ENCODE results near the gene SH3BP5L.
"Not testable (repeated sequence)": the region's sequence is repeated elsewhere in the genome, so short reads cannot be mapped to it uniquely, and the experiment has no call there.

The SH3BP5L gene

DNA sequence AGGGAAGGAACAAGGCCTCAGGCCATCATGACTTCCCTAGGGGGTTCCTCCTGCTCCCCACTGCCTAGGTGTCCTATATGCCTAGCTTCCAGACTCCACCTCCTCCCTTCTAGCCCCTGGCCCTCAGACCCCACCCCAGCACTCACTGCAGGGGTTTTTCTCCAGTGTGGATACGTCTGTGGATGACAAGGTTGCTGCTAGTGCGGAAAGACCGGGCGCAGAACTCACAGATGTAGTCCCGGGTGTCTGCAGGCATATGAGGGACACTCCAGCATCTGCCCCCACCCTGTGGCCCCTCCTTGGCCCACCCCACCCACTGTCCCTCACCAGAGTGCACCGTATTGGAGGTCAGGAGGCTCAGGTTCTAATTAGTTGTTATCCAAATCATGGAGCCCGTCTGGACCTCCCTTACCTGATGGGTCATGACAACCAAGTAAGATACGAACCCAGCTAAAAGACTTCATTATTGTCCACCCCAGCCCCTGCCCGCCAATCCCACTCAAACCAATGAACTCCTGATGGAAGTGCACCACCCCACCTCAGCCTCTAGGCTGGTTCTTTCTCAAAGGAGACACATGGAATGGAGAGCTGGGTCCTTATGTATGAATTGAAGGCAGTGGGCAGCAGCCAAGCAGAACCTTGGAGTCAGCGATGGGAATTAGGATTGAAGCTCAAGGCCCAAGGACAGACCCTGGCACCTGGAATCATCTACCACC lies 25.0 kb upstream of the SH3BP5L start:
- DNase-seq: no peak

GRCh38 chr1:248850124-248850523 lies 24.4 kb upstream of the SH3BP5L start:
- DNase-seq: no peak

DNA sequence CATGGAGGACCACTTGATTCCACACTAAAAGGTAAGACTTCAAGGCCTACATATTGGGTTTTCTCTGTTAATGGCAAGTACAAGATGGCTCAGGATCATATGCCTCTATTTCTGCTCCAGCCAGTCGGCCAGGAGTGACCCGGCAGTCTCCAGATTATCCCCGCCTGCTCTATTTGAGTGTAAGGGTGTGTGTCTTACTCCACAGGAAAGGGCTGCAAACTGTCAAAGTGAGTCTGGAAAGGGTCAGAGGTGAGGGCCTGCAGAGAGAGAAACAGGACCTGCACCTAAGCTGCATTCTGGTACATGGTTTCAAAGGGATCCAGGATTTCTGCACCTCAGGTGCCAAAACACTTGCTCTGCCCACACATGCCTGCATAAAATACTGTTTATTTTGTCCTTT lies 23.9 kb upstream of the SH3BP5L start:
- DNase-seq: no peak

- DNase-seq: no peak
Measured at GRCh38 chr1:248849152-248849551, 23.4 kb upstream of the SH3BP5L start.

DNA sequence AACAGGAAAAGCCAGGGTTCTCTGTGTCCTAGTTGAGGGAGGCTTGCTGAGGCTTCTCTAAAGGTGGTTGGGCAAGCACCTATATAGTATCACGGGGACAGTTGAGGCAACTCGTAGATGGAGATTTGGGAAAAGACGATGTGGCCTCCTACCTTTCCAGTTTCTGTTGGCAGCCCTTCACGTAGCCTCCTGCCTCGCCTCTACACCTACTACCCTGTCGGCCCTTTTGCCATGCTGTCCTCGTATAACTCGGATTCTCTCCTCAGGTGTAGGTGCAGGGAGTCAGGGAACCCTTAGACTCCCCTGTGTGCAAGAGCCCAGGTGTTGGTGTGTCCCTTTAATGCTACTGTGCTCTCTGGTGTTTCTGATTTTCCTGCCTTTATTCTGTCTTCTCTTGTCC lies 22.9 kb upstream of the SH3BP5L start:
- DNase-seq: no peak

DNA sequence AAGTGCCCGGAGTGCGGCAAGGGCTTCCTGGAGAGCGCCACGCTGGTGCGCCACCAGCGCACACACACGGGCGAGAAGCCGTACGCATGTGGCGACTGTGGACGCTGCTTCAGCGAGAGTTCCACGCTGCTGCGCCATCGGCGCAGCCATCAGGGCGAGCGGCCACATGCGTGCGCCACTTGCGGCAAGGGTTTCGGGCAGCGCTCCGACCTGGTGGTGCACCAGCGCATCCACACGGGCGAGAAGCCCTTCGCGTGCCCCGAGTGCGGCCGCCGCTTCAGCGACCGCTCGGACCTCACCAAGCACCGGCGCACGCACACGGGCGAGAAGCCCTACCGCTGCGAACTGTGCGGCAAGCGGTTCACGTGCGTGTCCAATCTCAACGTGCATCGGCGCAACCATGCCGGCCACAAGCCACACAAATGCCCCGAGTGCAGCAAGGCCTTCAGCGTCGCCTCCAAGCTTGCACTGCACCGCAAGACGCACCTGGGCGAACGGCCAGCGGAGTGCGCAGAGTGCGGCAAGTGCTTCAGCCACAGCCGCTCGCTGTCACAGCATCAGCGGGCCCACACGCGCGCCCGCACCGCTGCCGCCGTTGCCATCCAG lies 22.3 kb upstream of the SH3BP5L start:
- no peak for DNase-seq

DNA sequence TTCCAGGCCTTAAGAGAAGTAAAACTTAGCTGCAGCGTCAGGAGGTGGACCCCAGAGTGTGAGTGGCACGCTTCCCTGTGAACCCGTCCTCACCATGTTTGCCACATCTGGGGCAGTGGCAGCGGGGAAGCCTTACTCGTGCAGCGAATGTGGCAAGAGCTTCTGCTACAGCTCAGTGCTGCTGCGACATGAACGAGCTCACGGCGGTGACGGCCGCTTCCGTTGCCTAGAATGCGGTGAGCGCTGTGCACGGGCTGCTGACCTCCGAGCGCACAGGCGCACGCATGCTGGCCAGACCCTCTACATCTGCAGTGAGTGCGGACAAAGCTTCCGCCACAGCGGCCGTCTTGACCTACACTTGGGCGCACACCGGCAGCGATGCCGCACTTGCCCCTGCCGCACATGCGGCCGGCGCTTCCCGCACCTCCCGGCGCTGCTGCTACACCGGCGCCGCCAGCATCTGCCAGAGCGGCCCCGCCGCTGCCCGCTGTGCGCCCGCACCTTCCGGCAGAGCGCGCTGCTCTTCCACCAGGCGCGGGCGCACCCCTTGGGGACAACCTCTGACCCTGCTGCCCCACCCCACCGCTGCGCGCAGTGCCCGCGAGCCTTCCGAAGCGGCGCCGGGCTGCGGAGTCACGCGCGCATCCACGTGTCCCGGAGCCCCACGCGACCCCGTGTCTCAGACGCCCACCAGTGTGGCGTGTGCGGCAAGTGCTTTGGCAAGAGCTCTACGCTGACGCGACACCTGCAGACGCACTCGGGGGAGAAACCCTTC lies 21.7 kb upstream of the SH3BP5L start:
- no peak for DNase-seq

DNA sequence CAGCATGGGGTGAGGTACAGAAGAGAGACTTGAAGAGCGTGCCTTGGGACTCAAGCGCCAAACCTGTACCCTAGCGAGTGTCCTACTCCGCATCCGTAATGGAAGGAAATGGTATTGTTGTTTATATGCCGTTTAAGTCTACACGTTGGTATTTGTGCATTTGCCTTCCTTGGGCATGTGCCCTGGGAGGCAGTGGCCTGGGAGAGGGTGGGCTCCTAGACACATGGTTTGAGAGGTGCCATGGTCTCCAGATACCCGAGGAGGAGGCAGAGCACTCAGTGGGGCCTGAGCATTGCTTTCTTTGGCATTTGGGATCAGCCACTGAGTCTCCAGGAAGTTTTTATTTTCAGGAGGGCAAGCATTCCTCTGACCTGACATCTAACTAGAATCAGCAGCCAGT lies 18.8 kb upstream of the SH3BP5L start:
- DNase-seq: no peak

GRCh38 chr1:248843687-248844086 lies 18.0 kb upstream of the SH3BP5L start:
- no peak for DNase-seq

GRCh38 chr1:248842781-248843331 lies 17.1 kb upstream of the SH3BP5L start:
- DNase-seq: no peak

- DNase-seq: peak in 1 of 2 donors; percentile 11
Measured at GRCh38 chr1:248841702-248842395, 16.1 kb upstream of the SH3BP5L start.

DNA sequence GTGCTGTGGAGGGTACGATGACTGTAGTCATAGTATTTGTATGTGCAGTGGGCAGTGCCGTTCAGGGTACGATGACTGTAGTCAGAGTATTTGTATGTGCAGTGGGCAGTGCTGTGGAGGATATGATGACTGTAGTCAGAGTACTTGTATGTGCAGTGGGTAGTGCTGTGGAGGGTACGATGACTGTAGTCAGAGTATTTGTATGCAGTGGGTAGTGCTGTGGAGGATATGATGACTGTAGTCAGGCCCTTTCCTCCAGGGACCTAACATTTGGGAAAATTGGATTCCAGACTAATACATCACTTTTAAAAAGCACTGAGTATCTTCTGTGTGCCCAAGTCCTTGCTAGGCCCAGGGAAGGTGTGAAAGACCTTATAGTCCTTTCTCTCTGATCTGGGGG lies 15.2 kb upstream of the SH3BP5L start:
- no peak for DNase-seq

GRCh38 chr1:248839168-248839555 lies 13.4 kb upstream of the SH3BP5L start:
- no peak for DNase-seq

DNA sequence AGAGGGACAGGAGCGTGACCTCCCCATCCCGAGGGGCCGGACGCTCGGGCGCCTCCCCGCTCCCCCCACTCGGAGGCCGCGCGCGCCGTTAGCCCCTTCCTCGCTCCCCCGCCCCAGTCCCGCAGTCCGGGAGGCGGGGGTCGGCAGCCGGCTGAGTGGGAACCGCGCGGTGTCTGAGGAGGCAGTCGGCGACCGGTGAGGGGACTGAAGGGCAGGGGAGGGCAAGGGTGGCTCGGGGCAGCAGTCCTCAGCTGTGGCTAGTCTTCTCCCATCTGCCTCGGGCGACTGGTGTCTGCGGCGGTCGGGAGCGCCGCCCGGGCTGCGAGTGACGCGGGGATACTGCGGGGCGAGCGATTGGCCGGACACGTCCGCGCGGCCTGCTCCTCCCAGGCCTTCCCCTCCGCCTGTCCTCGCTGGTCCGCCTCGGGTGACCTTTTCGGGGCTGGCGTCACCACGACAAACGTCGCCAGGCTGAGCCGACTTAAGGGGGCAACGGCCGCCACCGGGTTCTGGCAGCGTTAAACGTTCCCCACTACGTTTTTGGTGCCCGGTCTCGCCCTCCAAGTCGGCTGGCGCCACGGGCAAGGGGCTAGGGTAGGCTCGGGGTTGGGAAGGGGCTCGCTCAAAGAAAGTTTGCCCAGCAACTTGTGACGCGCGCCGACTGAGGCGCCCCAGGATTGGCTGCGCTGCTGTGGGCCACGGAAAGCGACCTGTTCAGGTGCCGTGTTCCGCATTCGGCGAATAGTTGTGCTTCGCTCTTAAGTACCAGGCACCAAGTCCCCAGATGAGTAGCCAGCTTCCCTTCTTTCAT lies 12.8 kb upstream of the SH3BP5L start:
- peak; percentile 63 to 90 for DNase-seq

- DNase-seq: peak; percentile 91 to 94
Measured at GRCh38 chr1:248837781-248838356, 12.2 kb upstream of the SH3BP5L start, which contains the start of gene ZNF672. ZNF672 (plus strand) TSS chr1:248838224; CDS start chr1:248847275, 9,051 bp downstream.

GRCh38 chr1:248837045-248837780 lies 11.5 kb upstream of the SH3BP5L start:
- no peak for DNase-seq

DNA sequence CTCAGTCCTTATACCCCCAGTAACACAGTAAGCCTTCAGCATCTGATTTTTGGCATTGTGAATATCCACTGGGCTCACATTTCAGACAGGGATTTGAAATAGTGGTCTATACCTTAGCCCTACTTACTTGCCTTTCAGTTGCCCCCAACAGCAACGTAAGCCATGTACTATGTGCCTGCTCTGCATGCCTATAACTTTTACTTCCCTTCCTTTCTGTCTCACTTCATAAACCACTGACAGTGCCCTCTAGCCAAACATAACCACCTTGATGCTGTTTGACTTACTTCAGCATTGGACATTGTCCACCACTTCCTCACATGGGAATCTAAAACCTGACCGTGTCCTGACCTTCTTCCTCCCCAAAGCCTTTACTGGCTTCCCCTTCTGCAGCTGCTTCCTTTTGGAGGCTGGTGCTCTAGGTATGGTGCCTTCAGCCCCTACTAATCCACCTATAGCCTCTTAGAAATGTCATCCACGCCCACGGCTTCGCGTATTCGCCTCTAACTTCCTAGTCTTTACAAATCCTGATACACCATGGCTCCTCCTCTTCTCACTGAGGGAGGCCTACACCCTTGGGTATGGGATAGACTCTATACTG lies 8.7 kb upstream of the SH3BP5L start:
- no peak for DNase-seq

- no peak for DNase-seq
Measured at GRCh38 chr1:248831842-248832241, 6.1 kb upstream of the SH3BP5L start.

DNA sequence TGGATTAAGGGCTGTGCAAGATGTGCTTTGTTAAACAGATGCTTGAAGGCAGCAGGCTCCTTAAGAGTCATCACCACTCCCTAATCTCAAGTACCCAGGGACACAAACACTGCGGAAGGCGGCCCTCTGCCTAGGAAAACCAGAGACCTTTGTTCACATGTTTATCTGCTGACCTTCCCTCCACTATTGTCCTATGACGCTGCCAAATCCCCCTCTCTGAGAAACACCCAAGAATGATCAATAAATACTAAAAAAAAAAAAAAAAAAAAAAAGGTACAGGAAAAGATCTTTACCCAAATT lies 5.0 kb upstream of the SH3BP5L start:
- not testable (repeated sequence) for DNase-seq

- no peak for DNase-seq
Measured at GRCh38 chr1:248828845-248829244, 3.1 kb upstream of the SH3BP5L start.

DNA sequence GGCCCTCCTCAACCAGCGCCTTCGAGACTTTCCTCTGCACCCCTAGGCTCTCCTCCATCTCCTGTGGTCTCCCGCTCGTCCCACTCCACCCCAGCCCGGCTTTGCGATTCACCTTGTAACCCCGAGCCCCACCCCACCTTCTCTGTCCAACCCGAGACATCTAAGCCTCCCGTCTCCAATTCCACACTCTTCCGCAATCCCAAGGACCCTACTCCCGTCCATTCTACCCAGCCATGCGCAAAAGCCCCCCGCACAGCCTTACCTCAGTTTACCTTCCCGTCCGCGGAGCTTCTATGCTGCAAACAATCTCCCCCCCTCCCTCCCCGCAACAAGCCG lies 174 bp downstream of the SH3BP5L start:
- DNase-seq: no peak
